Neural cell (in vitro differentiated cells): ENCODE measurements around the gene MOCS1. TPM values are rescaled to one million over a fixed set of nuclear protein-coding genes. Genes with fewer than 3 reads are reported as not detected.

Source experiments
- H2AFZ ChIP-seq: fragments of 200-600, 300-800 bp; sonication (generic), shearing (Covaris generic); 2 replicates; pipeline ENCODE4 v1.6.0; 2014; ENCODE audit warnings: low read depth, mild to moderate bottlenecking, antibody characterized with exemption, low read length, moderate library complexity
- H3F3A ChIP-seq: fragments of 200-600 bp; shearing (Covaris generic); 2 replicates; pipeline ENCODE4 v1.6.1; 2016; ENCODE audit warnings: mild to moderate bottlenecking, moderate library complexity, mixed read lengths, antibody characterized with exemption, low read length; ENCODE audit not compliant: insufficient read depth, poor library complexity, severe bottlenecking
- H3K27ac ChIP-seq: fragments of 200-600, 300-800 bp; sonication (generic), shearing (Covaris generic); 2 replicates; pipeline ENCODE4 v1.5.1; 2014; ENCODE audit warnings: mild to moderate bottlenecking, low read length, moderate library complexity
- H3K27me3 ChIP-seq: fragments of 300-800, 200-600 bp; sonication (generic), shearing (Covaris generic); 2 replicates; pipeline ENCODE4 v1.6.0; 2014; ENCODE audit warnings: mild to moderate bottlenecking, low read depth, low read length, moderate library complexity; ENCODE audit not compliant: insufficient read depth
- H3K36me3 ChIP-seq: fragments of 300-800, 200-600 bp; sonication (generic), shearing (Covaris generic); 2 replicates; pipeline ENCODE4 v1.5.1; 2014; ENCODE audit warnings: mild to moderate bottlenecking, antibody characterized with exemption, low read length, moderate library complexity; ENCODE audit not compliant: insufficient read depth
- H3K4me2 ChIP-seq: fragments of 300-800, 200-600 bp; sonication (generic), shearing (Covaris generic); 2 replicates; pipeline ENCODE4 v1.6.0; 2014; ENCODE audit warnings: mild to moderate bottlenecking, low read length
- H3K4me3 ChIP-seq: fragments of 300-800, 200-600 bp; sonication (generic), shearing (Covaris generic); 2 replicates; pipeline ENCODE4 v1.5.1; 2014; ENCODE audit warnings: mild to moderate bottlenecking, low read length, moderate library complexity
- H3K79me2 ChIP-seq: fragments of 200-600 bp; shearing (Covaris generic); replicated peaks from 2 replicates; pipeline ENCODE4 v1.6.0; 2014; ENCODE audit warnings: mild to moderate bottlenecking, low read length, moderate library complexity; ENCODE audit not compliant: insufficient read depth
- H3K9ac ChIP-seq: fragments of 300-800, 200-600 bp; sonication (generic), shearing (Covaris generic); 2 replicates; pipeline ENCODE4 v1.6.1; 2016; ENCODE audit warnings: mild to moderate bottlenecking, low read length, mixed read lengths
- H3K9me2 ChIP-seq: fragments of 200-600 bp; shearing (Covaris generic); 2 replicates; pipeline ENCODE4 v1.6.1; 2016; ENCODE audit warnings: mild to moderate bottlenecking, low read length, mixed read lengths; ENCODE audit not compliant: insufficient read depth
- H3K9me3 ChIP-seq: fragments of 200-600, 300-800 bp; sonication (generic), shearing (Covaris generic); 2 replicates; pipeline ENCODE4 v1.6.1; 2016; ENCODE audit warnings: mild to moderate bottlenecking, mixed run types, low read length, moderate library complexity, mixed read lengths
- H4K20me1 ChIP-seq: fragments of 200-600 bp; shearing (Covaris generic); 2 replicates; pipeline ENCODE4 v1.6.1; 2016; ENCODE audit warnings: mild to moderate bottlenecking, mixed run types; ENCODE audit not compliant: insufficient read depth
- EP300 ChIP-seq: fragments of 450-650 bp; conservative IDR thresholded peaks from 2 replicates; pipeline ENCODE4 v1.6.1; 2014; ENCODE audit warnings: antibody characterized with exemption, mild to moderate bottlenecking, moderate library complexity; ENCODE audit not compliant: poor library complexity, severe bottlenecking
- MXI1 ChIP-seq: fragments of 450-650 bp; conservative IDR thresholded peaks from 2 replicates; pipeline ENCODE4 v1.6.1; 2014; ENCODE audit warnings: antibody characterized with exemption, mild to moderate bottlenecking; ENCODE audit not compliant: poor library complexity, severe bottlenecking
- RAD21 ChIP-seq: fragments of 450-650 bp; conservative IDR thresholded peaks from 2 replicates; pipeline ENCODE4 v1.6.1; 2014; ENCODE audit warnings: antibody characterized with exemption, mild to moderate bottlenecking, moderate library complexity
- SMC3 ChIP-seq: fragments of 450-650 bp; conservative IDR thresholded peaks from 2 replicates; pipeline ENCODE4 v1.6.1; 2014; ENCODE audit warnings: antibody characterized with exemption, mild to moderate bottlenecking, moderate library complexity; ENCODE audit not compliant: poor library complexity
- TAF1 ChIP-seq: IDR thresholded peaks from 2 replicates; pipeline ENCODE4 v1.6.1; 2012; ENCODE audit warnings: low read depth
- polyA plus RNA-seq: library from polyadenylated mRNA; depleted of rRNA; stranded (reverse); fragments of >200 nt; gene quantifications from 2 replicates; pipeline ENCODE4 v1.2.3, GENCODE V29; 2014
- TF ChIP-seq, protein P1 (sequence below): IDR thresholded peaks from 2 replicates; pipeline ENCODE4 v1.6.1; 2012; ENCODE audit warnings: borderline replicate concordance
- TF ChIP-seq, protein P2 (sequence below): fragments of 450-650 bp; IDR thresholded peaks from 2 replicates; pipeline ENCODE4 v1.5.1; 2014; ENCODE audit warnings: antibody characterized with exemption, mild to moderate bottlenecking, moderate library complexity; ENCODE audit not compliant: poor library complexity, severe bottlenecking

Gene MOCS1
- polyA plus RNA-seq, 1 donor from 2014 or later: 4.6 TPM

DNA sequence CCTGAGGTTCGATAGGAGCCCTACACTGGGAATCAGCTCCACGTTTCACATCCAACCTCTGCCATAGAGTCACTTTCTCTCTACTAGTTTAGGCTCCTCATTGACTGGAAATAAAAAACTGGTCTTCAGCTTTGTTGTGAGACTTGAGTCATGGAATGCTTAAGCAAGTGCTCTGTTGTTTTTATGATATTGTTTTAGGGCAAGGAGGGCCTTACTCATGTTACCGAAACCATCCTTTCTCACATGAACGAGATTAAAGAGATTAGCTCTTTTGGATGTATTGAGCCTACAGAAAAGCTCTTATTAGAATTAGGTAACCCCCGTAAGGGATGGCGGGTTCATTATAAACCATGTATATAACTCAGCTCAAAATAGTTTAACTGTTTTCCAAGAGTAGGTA, 6.9 kb upstream of the MOCS1 start:
- no peak overlapping the region for H3K4me3 ChIP-seq
- H3K9me3 ChIP-seq: no peaks in the 10 kb centered on the region
- H3K36me3 ChIP-seq: no peaks in the 10 kb centered on the region
- H3K27ac ChIP-seq: no peak overlapping the region
- no peaks in the 10 kb centered on the region for H4K20me1 ChIP-seq
- no peaks in the 10 kb centered on the region for H3K27me3 ChIP-seq
- H3K79me2 ChIP-seq: no peaks in the 10 kb centered on the region
- H3F3A ChIP-seq: no peaks in the 10 kb centered on the region
- TF ChIP-seq MXI1: no peak
- TF ChIP-seq, protein P1, sequence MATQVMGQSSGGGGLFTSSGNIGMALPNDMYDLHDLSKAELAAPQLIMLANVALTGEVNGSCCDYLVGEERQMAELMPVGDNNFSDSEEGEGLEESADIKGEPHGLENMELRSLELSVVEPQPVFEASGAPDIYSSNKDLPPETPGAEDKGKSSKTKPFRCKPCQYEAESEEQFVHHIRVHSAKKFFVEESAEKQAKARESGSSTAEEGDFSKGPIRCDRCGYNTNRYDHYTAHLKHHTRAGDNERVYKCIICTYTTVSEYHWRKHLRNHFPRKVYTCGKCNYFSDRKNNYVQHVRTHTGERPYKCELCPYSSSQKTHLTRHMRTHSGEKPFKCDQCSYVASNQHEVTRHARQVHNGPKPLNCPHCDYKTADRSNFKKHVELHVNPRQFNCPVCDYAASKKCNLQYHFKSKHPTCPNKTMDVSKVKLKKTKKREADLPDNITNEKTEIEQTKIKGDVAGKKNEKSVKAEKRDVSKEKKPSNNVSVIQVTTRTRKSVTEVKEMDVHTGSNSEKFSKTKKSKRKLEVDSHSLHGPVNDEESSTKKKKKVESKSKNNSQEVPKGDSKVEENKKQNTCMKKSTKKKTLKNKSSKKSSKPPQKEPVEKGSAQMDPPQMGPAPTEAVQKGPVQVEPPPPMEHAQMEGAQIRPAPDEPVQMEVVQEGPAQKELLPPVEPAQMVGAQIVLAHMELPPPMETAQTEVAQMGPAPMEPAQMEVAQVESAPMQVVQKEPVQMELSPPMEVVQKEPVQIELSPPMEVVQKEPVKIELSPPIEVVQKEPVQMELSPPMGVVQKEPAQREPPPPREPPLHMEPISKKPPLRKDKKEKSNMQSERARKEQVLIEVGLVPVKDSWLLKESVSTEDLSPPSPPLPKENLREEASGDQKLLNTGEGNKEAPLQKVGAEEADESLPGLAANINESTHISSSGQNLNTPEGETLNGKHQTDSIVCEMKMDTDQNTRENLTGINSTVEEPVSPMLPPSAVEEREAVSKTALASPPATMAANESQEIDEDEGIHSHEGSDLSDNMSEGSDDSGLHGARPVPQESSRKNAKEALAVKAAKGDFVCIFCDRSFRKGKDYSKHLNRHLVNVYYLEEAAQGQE: no peak
- H3K4me2 ChIP-seq: no peak overlapping the region
- H3K9me2 ChIP-seq: no peaks in the 10 kb centered on the region
- no peak overlapping the region for H2AFZ ChIP-seq
- H3K9ac ChIP-seq: no peak overlapping the region

DNA sequence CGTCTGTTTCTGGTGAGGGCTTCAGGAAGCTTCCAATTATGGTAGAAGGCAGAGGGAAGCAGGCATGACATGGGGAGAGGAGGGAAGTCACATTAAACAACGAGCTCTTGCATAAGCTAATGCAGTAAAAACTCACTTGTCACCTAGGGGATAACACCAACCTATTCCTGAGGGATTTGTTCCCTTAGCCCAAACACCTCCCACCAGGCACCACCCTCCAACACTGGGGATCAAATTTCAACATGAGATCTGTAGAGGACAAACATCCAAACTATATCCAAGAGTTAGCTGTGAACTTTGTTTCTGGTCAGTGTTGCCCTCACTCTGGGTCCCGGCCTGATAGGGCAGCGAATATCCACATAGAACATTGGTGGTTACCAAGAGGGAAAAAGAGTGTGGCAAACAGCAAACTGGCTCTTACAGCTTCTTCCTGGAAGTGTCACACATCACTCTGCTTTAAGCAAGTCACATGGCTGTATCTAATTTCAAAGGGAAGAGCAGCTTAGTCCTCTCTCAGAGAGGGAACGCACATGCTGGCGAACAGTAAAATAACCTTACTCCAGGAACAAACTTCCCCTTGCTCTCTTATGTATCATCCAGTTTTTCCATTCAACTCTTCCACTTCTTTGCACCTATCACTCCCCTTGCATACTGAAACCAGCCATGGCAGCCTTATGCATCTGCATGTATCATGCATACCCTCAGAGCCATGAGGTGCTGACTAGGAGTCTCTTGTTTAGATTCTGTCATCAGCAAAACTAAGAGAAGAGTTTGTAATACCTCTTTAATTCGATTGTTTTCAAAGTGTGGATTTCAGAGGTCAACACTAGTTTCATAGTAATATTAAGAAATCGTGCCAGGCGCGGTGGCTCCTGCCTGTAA, 4.8 kb upstream of the MOCS1 start:
- H3K9me3 ChIP-seq: no peaks in the 10 kb centered on the region
- H2AFZ ChIP-seq: no peak overlapping the region
- H3K36me3 ChIP-seq: no peaks in the 10 kb centered on the region
- no peak for TF ChIP-seq EP300
- TF ChIP-seq, protein P1: no peak
- no peak for TF ChIP-seq TAF1
- H3K27me3 ChIP-seq: no peaks in the 10 kb centered on the region
- H3K4me3 ChIP-seq: no peak overlapping the region
- H3F3A ChIP-seq: no peaks in the 10 kb centered on the region
- H3K27ac ChIP-seq: no peak overlapping the region
- no peak overlapping the region for H3K9ac ChIP-seq
- H3K79me2 ChIP-seq: no peaks in the 10 kb centered on the region
- H3K9me2 ChIP-seq: no peaks in the 10 kb centered on the region
- H4K20me1 ChIP-seq: no peaks in the 10 kb centered on the region
- no peak overlapping the region for H3K4me2 ChIP-seq

DNA sequence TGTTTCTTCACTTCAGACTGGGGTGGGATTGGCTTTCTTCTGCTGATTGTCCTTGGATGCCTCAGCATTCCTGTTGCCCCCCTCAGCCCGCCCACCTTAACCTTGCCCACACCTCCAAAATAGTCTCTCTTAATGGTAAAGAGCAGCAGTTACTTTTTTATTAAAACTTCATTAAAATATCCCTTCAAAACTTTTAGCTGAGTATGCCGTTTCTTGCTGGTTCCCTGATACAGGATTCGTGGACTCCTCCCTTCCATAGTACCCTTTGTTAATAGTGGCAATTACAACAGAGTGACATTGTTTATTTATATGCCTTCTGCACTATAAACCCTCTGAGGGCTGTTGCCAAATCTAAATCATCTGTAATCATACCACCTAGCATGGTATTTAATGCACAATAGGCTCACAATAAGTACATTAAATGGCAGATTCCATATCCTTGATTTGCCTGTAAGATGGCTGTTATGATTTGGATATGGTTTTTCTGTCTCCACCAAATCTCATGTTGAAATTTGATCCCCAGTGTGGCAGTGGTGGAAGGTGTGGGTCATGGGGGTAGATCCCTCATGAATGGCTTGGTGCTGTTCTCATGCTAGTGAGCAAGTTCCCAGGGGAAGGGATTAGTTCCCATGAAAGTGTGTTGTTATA, 3.5 kb upstream of the MOCS1 start:
- Histone ChIP-seq H3K27ac (no peak overlapping the region), H3K36me3 (no peaks in the 10 kb centered on the region), H3K4me3 (no peak overlapping the region), H3K79me2 (no peaks in the 10 kb centered on the region), H3K4me2 (no peak overlapping the region), H3K9me3 (no peaks in the 10 kb centered on the region), H3K9me2 (no peaks in the 10 kb centered on the region), H3K27me3 (no peaks in the 10 kb centered on the region), H2AFZ (no peak overlapping the region), H3F3A (no peaks in the 10 kb centered on the region), H3K9ac (no peak overlapping the region), H4K20me1 (no peaks in the 10 kb centered on the region)
- TF ChIP-seq, protein P1: no peak
- TF ChIP-seq, protein P2, sequence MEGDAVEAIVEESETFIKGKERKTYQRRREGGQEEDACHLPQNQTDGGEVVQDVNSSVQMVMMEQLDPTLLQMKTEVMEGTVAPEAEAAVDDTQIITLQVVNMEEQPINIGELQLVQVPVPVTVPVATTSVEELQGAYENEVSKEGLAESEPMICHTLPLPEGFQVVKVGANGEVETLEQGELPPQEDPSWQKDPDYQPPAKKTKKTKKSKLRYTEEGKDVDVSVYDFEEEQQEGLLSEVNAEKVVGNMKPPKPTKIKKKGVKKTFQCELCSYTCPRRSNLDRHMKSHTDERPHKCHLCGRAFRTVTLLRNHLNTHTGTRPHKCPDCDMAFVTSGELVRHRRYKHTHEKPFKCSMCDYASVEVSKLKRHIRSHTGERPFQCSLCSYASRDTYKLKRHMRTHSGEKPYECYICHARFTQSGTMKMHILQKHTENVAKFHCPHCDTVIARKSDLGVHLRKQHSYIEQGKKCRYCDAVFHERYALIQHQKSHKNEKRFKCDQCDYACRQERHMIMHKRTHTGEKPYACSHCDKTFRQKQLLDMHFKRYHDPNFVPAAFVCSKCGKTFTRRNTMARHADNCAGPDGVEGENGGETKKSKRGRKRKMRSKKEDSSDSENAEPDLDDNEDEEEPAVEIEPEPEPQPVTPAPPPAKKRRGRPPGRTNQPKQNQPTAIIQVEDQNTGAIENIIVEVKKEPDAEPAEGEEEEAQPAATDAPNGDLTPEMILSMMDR: no peak
- no peak for TF ChIP-seq MXI1
- no peak for TF ChIP-seq RAD21
- TF ChIP-seq SMC3: no peak
- no peak for TF ChIP-seq EP300
